Lung (tissue), 12 donors: ENCODE measurements around the gene DIS3L2. TPM values are rescaled to one million over a fixed set of nuclear protein-coding genes. Genes with fewer than 3 reads are reported as not detected.

Experiments used
- ATAC-seq: fragments of 200-7000 bp; cut with Tn5 transposase; one replicate; pipeline ENCODE4 v1.9.1; 2020; ENCODE audit warnings: moderate number of reproducible peaks; ENCODE audit not compliant: insufficient read depth, low FRiP score
- DNase-seq, 3 donors: peaks; one replicate each; pipeline ENCODE4 v3.0.0-alpha.2; 2013 to 2017
- H3K27ac ChIP-seq, 2 donors: one replicate each; pipeline ENCODE4 v1.5.1; 2013; ENCODE audit warnings: mild to moderate bottlenecking in 2 of 2, moderate library complexity in 2 of 2, control low read depth in 1 of 2, inconsistent platforms in 1 of 2, low read depth in 1 of 2, low read length in 1 of 2
- H3K27me3 ChIP-seq, 3 donors: one replicate each; pipeline ENCODE4 v1.5.1; 2013; ENCODE audit warnings: low read length in 2 of 3; ENCODE audit not compliant: control insufficient read depth in 3 of 3, insufficient read depth in 3 of 3
- H3K36me3 ChIP-seq, 4 donors: one replicate each; pipeline ENCODE4 v1.5.1; 2013; ENCODE audit warnings: low read length in 4 of 4, mild to moderate bottlenecking in 1 of 4, moderate library complexity in 1 of 4; ENCODE audit not compliant: control insufficient read depth in 4 of 4, insufficient read depth in 4 of 4
- H3K4me1 ChIP-seq, 5 donors: one replicate each; pipeline ENCODE4 v1.5.1; 2013; ENCODE audit warnings: low read length in 5 of 5, mild to moderate bottlenecking in 2 of 5, moderate library complexity in 1 of 5; ENCODE audit not compliant: control insufficient read depth in 5 of 5, insufficient read depth in 5 of 5
- H3K4me3 ChIP-seq: one replicate; pipeline ENCODE4 v1.5.1; 2013; ENCODE audit warnings: mild to moderate bottlenecking, control low read depth, moderate library complexity
- H3K9ac ChIP-seq, 2 donors: one replicate each; pipeline ENCODE4 v1.5.1; 2013; ENCODE audit warnings: low read length in 2 of 2, control low read depth in 1 of 2; ENCODE audit not compliant: insufficient read depth in 1 of 2
- H3K9me3 ChIP-seq, 4 donors: one replicate each; pipeline ENCODE4 v1.5.1; 2013; ENCODE audit warnings: low read length in 3 of 4, mild to moderate bottlenecking in 1 of 4, moderate library complexity in 1 of 4; ENCODE audit not compliant: control insufficient read depth in 4 of 4, insufficient read depth in 3 of 4
- CTCF ChIP-seq: IDR thresholded peaks from 2 replicates; pipeline ENCODE4 v1.5.1; 2012; ENCODE audit warnings: mild to moderate bottlenecking; ENCODE audit errors: control extremely low read depth, extremely low read depth
- WGBS, 2 donors: extraction: QIAGEN DNeasy Blood & Tissue Kit; methylation state at CpG; one replicate each; pipeline ENCODE4 v1.1.7; 2013; 5-methylcytosine and 5-hydroxymethylcytosine counted together
- polyA plus RNA-seq, 2 donors: library from polyadenylated mRNA; stranded (reverse); fragments of 200-250 nt; gene quantifications; one replicate each; pipeline ENCODE4 v1.2.1, GENCODE V29; 2013
- total RNA-seq, 2 donors: library from RNA; depleted of rRNA in 1 of 2; stranded (reverse); fragments of >200 nt in 1 of 2; gene quantifications; one replicate each; pipeline ENCODE4 v1.2.1, GENCODE V29; 2014 to 2021
- donor health status: control.
- donor health status: control.
- donor health status: Bipolar disorder and iron deficiency.
- donor health status: healthy.
- donor health status: DM: yes; HTN: yes; CAD: no.

Gene DIS3L2
- total and polyA plus RNA-seq, 4 donors, result 12.7 to 41.0 (median 31.1) TPM

DNA sequence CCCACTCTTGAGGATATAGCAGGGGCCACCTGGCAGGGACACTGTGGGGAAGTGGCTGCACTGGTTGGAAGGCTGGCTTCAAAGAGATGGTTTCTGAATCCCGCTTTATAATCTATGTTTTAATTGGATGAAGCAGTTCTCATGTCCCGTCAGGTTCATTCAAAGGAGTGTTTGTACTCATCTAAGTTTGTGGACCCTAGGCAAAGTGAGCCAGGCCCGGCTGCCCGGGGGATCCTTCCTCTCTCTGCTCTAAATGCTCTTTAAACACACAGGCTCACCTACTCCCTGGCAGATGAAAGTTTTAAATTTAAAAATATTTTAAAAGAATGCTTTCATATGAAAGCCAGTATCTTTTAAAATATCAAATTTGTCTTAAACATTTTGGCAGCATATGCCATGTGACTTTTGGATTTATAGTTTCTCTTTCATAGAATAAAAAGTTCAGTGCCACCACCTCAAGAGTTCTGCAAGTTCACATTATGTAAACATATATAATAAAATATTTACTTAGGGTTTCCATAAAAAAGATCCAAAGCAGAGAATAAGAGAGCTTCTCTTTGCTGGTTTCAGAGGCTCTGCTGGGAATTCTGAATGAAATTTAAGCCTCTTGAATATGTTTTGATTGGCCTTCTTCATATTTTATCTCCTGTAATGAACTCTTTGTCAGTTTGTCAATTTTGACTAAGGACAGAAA lies 273.6 kb downstream of the DIS3L2 start:
- peak in 1 of 3 donors; percentile 17 for DNase-seq
- Histone ChIP-seq H3K9me3 (no peaks in the 10 kb centered on the region), H3K36me3 (peaks cover 0 to 7% (median 2%) of the 10 kb centered on the region in 4 donors), H3K27me3 (no peaks in the 10 kb centered on the region), H3K4me3 (no peak overlapping the region), H3K9ac (no peak overlapping the region), H3K27ac (no peak overlapping the region), H3K4me1 (peaks cover 0 to 20% (median 3%) of the 10 kb centered on the region in 5 donors)
- no peak for ATAC-seq
- no peak for TF ChIP-seq CTCF
- 77 to 89% methylated on average over 4 of the region's 4 CpGs for whole genome bisulfite sequencing, 2 donors

DNA sequence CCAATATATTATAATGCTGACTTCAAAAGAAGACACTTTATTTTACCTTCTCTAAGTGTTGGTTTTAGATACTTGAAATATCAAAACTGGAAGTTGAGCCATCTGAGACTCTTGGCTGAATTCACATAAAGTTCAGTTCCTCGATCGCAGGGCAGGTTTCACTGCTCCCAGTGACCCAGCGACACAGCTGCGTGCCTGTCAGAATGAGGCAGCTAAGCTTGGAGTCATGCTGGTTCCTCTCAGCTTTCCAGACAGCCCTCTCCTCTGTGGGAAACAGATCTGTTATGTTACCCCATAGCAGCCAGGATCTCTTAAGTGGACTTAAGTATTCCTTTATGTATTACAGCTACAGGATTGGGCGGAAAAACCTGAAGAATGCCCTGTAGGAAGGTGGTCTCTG lies 274.2 kb downstream of the DIS3L2 start:
- no peaks in the 10 kb centered on the region for H3K27me3 ChIP-seq
- DNase-seq (peak in 2 of 3 donors; percentile 2 to 38), ATAC-seq (no peak)
- H3K9ac ChIP-seq, result no peak overlapping the region
- WGBS, 2 donors, result 67 to 85% methylated on average over 5 of the region's 5 CpGs
- H3K27ac ChIP-seq, result no peak overlapping the region
- TF ChIP-seq CTCF, result no peak
- no peak overlapping the region for H3K4me3 ChIP-seq
- H3K9me3 ChIP-seq, result no peaks in the 10 kb centered on the region
- peaks cover 0 to 10% (median 2%) of the 10 kb centered on the region in 4 donors for H3K36me3 ChIP-seq
- peaks cover 0 to 20% (median 3%) of the 10 kb centered on the region in 5 donors for H3K4me1 ChIP-seq

GRCh38 chr2:232236200-232236599 lies 274.7 kb downstream of the DIS3L2 start:
- Histone ChIP-seq H3K9me3 (no peaks in the 10 kb centered on the region), H3K27ac (no peak overlapping the region), H3K27me3 (no peaks in the 10 kb centered on the region), H3K9ac (no peak overlapping the region), H3K36me3 (peaks cover 0 to 11% (median 3%) of the 10 kb centered on the region in 4 donors), H3K4me1 (peaks cover 0 to 20% (median 4%) of the 10 kb centered on the region in 5 donors), H3K4me3 (no peak overlapping the region)
- DNase-seq (no peak), ATAC-seq (no peak)
- no peak for TF ChIP-seq CTCF
